ENCODE measurements around the gene SF3B3. TPM values are rescaled to one million over a fixed set of nuclear protein-coding genes. Genes with fewer than 3 reads are reported as not detected.

The SF3B3 gene
- total and polyA plus RNA-seq, 2 donors (not counting 1 experiment from before 2014, with no cell fraction given): 67.1 to 266 TPM

Small RNAs within 50 kb of the gene (small RNA-seq; reads per million reads assigned to genes)
- gene SNORD111 (ENCODE audit: insufficient read length, low read depth, low replicate concordance) (9.3 reads per million, percentile 82 among the genes with 10 or more reads in this experiment), gene SNORD111B (ENCODE audit: insufficient read length, low read depth, low replicate concordance) (533 reads per million, percentile 97 among the genes with 10 or more reads in this experiment)

Other genes starting within 250 kb of the SF3B3 start
- 54.4 and 57.8 TPM in 2 replicates for gene AARS1, start 234.3 kb upstream of the SF3B3 start, total RNA-seq
- 27.7 and 34.4 TPM in 2 replicates for gene AARS1, start 234.3 kb upstream of the SF3B3 start, polyA plus RNA-seq
- gene DDX19B, start 224.6 kb upstream of the SF3B3 start, total RNA-seq: 31.6 and 35.8 TPM in 2 replicates
- 26.3 and 33.0 TPM in 2 replicates for gene DDX19B, start 224.6 kb upstream of the SF3B3 start, polyA plus RNA-seq
- gene DDX19A, start 176.9 kb upstream of the SF3B3 start, total RNA-seq: 46.7 TPM in 2 replicates
- 32.4 and 56.0 TPM in 2 replicates for gene DDX19A, start 176.9 kb upstream of the SF3B3 start, polyA plus RNA-seq
- 71.3 and 77.1 TPM in 2 replicates for gene ST3GAL2, start 84.7 kb upstream of the SF3B3 start, total RNA-seq
- 15.8 and 18.2 TPM in 2 replicates for gene ST3GAL2, start 84.7 kb upstream of the SF3B3 start, polyA plus RNA-seq
- 24.8 and 24.9 TPM in 2 replicates for gene FCSK, start 69.2 kb upstream of the SF3B3 start, total RNA-seq
- 19.4 and 27.0 TPM in 2 replicates for gene FCSK, start 69.2 kb upstream of the SF3B3 start, polyA plus RNA-seq
- 55.9 and 60.6 TPM in 2 replicates for gene COG4, start 262 bp upstream of the SF3B3 start, total RNA-seq
- 27.7 and 49.4 TPM in 2 replicates for gene COG4, start 262 bp upstream of the SF3B3 start, polyA plus RNA-seq
- gene IL34, start 122.7 kb downstream of the SF3B3 start, total RNA-seq: not detected in 2 replicates
- 0.09 TPM in 1 of 2 replicates, not detected in the other for gene IL34, start 122.7 kb downstream of the SF3B3 start, polyA plus RNA-seq
- gene MTSS2, start 162.2 kb downstream of the SF3B3 start, total RNA-seq: 1.6 and 2.6 TPM in 2 replicates
- 1.6 and 3.1 TPM in 2 replicates for gene MTSS2, start 162.2 kb downstream of the SF3B3 start, polyA plus RNA-seq